SJSA1 (cell line): ENCODE results near the gene GALNT12. TPM values are rescaled to one million over a fixed set of nuclear protein-coding genes. Genes with fewer than 3 reads are reported as not detected.

Experiments used
- DNase-seq, 2 experiments: peaks; one replicate each; pipeline ENCODE4 v3.0.0-alpha.2; 2015 to 2020; ENCODE audit warnings: low spot score in 2 of 2, low read depth in 1 of 2
- H3K27ac ChIP-seq: fragments of 250-450 bp; sonication (Bioruptor Pico); 2 replicates; pipeline ENCODE4 v1.5.1; 2020; ENCODE audit warnings: mild to moderate bottlenecking, moderate library complexity
- H3K27me3 ChIP-seq: fragments of 250-450 bp; sonication (Bioruptor Pico); replicated peaks from 2 replicates; pipeline ENCODE4 v1.5.1; 2020; ENCODE audit warnings: mild to moderate bottlenecking, moderate library complexity
- H3K36me3 ChIP-seq: fragments of 250-450 bp; sonication (Bioruptor Pico); 2 replicates; pipeline ENCODE4 v1.5.1; 2020; ENCODE audit warnings: mild to moderate bottlenecking
- H3K4me1 ChIP-seq: fragments of 250-450 bp; sonication (Bioruptor Pico); replicated peaks from 2 replicates; pipeline ENCODE4 v1.6.1; 2021; ENCODE audit warnings: mild to moderate bottlenecking
- H3K4me3 ChIP-seq: fragments of 250-450 bp; sonication (Bioruptor Pico); 2 replicates; pipeline ENCODE4 v1.5.1; 2020; ENCODE audit warnings: mild to moderate bottlenecking
- H3K9me3 ChIP-seq: fragments of 250-450 bp; sonication (Bioruptor Pico); replicated peaks from 2 replicates; pipeline ENCODE4 v1.5.1; 2020; ENCODE audit warnings: mild to moderate bottlenecking
- total RNA-seq: library from RNA; depleted of rRNA; stranded (reverse); fragments of >200 nt; shearing (Covaris generic); gene quantifications from 2 replicates; pipeline ENCODE4 v1.2.3, GENCODE V29; 2014

GALNT12 gene
- total RNA-seq, 1 experiment from 2014 or later, result 0.74 TPM

DNA sequence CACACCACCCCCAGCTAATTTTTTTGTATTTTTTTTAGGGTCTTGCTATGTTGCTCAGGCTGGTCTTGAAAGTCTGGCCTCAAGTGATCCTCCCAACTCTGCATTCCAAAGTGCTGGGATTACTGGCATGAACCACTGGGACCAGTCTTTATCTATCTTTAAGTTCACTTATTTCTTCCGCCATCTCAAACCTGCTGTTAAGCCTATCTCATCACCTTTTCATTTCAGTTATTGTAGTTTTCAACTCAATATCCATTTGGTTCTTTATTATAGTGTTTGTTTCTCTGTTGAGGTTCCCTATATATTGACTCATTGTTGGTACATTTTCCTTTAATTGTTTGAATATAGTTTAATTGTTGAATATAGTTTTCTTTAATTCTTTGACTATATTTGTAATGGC, 48.1 kb downstream of the GALNT12 start:
- Histone ChIP-seq H3K36me3 (no peaks in the 10 kb centered on the region), H3K9me3 (no peaks in the 10 kb centered on the region; the same call in 1 of the 2 replicates), H3K27ac (no peak overlapping the region), H3K4me1 (no peaks in the 10 kb centered on the region), H3K27me3 (no peaks in the 10 kb centered on the region), H3K4me3 (no peak overlapping the region)
- no peak for DNase-seq

DNA sequence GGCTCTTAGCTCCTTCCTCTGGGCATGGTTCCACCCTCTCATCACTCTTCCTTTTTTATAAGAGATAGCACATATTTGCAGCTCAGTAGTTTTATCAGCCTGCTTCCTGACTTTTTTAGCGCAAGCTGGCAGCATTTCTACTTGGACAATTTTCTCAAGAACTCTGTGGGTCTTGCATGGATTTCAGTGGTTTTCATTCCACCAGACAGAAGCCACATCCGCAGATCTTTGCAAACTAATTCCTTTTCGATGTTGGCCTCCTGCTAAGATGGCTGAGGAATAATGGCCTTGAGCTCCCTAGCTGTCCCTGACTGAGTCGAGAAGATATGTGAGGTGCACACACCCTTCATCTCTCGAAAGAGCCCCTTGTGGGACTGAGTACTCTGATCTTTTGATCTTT, 49.5 kb downstream of the GALNT12 start:
- no peaks in the 10 kb centered on the region; the same call in 1 of the 2 replicates for H3K9me3 ChIP-seq
- H3K27me3 ChIP-seq, result no peaks in the 10 kb centered on the region
- DNase-seq, result no peak
- H3K36me3 ChIP-seq, result no peaks in the 10 kb centered on the region
- H3K4me3 ChIP-seq, result no peak overlapping the region
- H3K4me1 ChIP-seq, result peaks cover 8% of the 10 kb centered on the region
- no peak overlapping the region for H3K27ac ChIP-seq

DNA sequence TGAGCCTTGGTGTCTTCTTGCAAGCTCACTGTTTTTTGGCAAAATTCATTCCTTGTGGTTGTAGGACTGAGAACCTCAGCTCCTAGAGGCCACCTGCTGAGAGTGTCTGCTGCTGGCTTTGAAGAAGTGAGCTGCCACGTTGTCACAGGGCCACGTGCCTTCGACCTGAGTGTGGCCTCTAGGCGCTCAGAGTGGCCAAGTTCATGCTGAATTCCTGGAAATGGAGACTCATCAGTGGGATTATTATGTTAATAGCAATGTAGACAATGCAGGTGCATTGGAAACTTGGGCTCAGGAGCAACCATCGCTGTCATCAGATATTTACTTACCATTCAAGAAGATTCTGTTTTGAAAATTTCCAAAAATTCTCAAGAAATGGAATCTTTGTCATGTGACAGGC, 52.5 kb downstream of the GALNT12 start:
- H3K27me3 ChIP-seq, result no peaks in the 10 kb centered on the region
- peaks cover 30% of the 10 kb centered on the region for H3K4me1 ChIP-seq
- no peak overlapping the region for H3K4me3 ChIP-seq
- no peaks in the 10 kb centered on the region; the same call in 1 of the 2 replicates for H3K9me3 ChIP-seq
- no peak overlapping the region for H3K27ac ChIP-seq
- H3K36me3 ChIP-seq, result no peaks in the 10 kb centered on the region
- no peak for DNase-seq

DNA sequence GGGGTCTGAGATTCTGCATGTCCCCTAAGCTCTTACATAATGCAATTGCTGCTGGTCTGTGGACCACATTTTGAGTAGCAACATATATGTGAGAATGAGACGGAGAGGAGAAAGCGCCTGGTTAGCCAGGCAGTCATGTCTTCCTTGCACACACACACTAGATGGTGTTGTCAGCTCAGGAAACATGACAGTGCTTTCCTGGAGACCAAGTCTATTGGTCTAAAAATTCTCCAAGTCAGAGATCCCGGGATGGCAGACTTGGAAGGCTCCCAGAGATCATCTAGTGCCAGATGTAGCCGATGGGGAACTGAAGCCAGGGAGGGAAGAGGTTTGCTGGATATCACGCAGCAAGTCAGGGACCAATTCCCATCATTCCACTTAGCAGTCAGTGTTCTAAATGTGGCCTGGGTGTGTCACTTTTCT, 53.4 kb downstream of the GALNT12 start:
- DNase-seq, result peak; percentile 58 to 59
- no peak overlapping the region for H3K27ac ChIP-seq
- H3K36me3 ChIP-seq, result no peaks in the 10 kb centered on the region
- no peaks in the 10 kb centered on the region; the same call in 1 of the 2 replicates for H3K9me3 ChIP-seq
- H3K27me3 ChIP-seq, result no peaks in the 10 kb centered on the region
- H3K4me3 ChIP-seq, result no peak overlapping the region
- H3K4me1 ChIP-seq, result peaks cover 31% of the 10 kb centered on the region

DNA sequence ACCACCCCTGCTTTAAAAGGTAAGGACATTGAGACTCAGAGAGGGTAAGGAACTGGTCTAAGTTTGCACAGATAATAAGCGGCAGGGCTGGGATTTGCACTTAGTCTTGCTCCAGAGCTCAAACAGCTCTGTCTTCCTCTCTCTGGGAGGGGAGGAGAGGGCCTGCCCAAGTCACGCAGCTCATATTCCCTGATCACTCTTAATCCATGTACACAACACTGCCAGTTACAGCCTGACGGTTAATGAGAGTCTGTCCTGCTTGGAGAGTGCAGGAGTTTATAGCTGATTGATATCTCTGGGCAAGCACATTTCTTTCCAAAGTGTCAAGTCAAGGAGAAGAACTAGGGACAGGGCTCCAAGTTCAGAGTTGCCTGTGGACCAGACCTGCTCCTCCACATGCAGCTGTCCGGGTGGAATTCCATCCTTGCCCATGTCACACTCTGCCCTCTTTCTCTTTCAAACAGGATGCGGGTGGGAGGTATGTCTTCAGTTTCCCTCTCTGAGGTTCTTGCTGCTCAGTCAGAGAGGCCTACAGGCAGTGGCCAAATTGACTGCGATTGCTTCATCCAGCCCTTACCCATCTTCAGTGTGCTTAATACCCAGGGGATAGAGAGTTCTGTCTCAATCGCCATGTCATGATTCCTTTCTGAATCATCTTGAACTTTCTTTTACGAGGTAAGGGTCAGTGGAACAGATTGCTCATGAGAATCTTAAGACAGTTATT, 54.5 kb downstream of the GALNT12 start:
- Histone ChIP-seq H3K36me3 (no peaks in the 10 kb centered on the region), H3K4me3 (no peak overlapping the region), H3K27ac (no peak overlapping the region; the same call in 1 of the 2 replicates), H3K27me3 (no peaks in the 10 kb centered on the region), H3K9me3 (no peaks in the 10 kb centered on the region), H3K4me1 (peaks cover 41% of the 10 kb centered on the region)
- peak in 1 of 2 experiments; percentile 35 for DNase-seq

DNA sequence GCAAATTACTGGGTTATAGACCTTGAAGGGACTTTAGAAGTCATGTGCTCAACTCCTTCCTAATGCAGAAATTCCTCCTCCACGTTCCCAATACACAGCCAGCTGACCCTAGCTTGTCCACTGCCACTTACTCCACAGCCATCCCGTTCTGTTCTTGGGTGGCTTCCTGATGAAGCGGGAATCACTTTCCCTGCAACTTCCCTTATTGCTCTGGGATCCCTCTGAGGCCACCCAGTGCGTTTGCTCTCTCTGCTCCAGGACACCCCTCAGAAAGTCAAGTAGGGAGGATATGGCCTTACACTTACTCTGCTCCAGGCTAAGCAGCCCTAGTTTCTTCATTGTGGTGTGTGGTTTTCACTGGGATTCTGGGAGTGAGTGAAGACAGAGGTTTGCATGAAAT, 55.5 kb downstream of the GALNT12 start:
- Histone ChIP-seq H3K4me1 (peaks cover 50% of the 10 kb centered on the region), H3K4me3 (no peak overlapping the region), H3K36me3 (no peaks in the 10 kb centered on the region), H3K27ac (no peak overlapping the region; the same call in 1 of the 2 replicates), H3K9me3 (0 out of 2 replicates have a peak, but pooled peaks cover 2% of the 10 kb centered on the region), H3K27me3 (no peaks in the 10 kb centered on the region)
- peak; percentile 71 to 74 for DNase-seq

DNA sequence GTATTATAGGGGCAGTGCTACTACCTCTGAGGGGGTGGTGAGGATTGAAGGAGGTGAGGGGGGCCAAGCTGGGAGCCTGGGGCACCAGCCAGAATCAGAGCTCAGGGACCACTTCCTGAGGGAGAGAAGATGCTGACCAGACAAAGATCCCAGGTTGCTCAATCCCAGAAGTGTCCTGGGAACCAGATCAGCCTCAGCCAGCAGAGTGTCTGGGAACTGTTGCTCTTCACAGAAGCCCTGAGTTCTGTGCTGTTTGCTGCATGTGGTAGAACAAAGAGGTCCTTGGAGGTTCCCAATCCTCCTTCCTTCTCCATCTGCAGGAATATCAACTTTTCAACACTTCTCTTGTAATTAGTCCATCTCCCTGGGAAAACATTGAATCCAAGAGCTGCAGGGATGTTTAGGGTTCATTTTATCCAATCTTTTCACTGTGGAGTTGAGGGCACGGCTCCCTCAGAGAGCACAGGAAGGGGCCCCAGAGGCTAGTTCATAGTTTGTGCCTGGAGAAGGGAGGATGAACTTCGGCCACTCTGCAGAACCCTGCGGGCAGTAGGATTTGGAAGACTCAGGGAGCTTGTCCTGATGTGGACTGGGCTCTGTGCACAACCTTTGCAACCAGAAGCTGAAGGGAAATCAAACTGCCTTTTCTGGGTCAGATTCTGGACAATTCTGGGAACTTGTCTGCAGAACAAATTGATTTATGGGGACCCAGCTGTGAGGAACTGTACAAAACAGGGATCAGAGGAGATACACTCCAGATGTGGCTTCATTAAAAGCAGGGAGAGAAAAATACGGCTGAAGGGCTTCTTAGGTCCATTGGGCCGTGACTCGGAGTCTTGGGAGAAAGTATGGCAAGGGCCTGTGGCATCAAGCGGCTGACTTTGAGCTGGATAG, 57.1 kb downstream of the GALNT12 start:
- 0 out of 2 replicates have a peak, but pooled peaks cover 7% of the 10 kb centered on the region for H3K9me3 ChIP-seq
- peaks cover 61% of the 10 kb centered on the region for H3K4me1 ChIP-seq
- no peak overlapping the region for H3K4me3 ChIP-seq
- H3K36me3 ChIP-seq, result no peaks in the 10 kb centered on the region
- no peak for DNase-seq
- H3K27me3 ChIP-seq, result no peaks in the 10 kb centered on the region
- H3K27ac ChIP-seq, result no peak overlapping the region

DNA sequence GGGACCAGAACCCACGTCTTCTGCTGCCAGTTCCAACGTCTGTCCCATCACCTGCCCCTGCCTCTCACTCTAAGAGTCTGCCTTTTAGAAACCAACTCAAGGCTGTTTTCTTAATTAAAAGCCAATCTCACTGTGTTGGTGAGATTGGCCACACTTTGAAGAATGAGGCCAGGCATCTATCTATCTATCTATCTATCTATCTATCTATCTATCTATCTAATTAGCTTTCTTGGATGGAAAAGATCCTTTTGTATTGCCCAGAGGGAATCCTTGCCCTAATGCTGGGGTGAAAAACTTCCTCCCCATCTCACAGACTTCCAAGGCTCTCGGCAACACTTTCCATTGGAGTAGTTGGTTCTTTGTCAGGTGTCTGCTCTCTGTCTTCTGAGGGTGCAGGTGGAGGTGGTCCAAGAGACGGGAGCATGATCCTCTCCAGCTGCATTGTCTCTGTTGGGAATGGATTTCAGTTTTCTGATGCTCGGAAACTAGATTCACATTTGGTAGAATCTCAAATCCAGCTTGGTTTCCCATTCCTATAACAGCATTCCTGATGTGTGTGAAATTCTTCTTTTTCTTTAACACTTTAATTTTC, 57.9 kb downstream of the GALNT12 start:
- Histone ChIP-seq H3K27ac (no peak overlapping the region), H3K4me3 (no peak overlapping the region), H3K9me3 (0 out of 2 replicates have a peak, but pooled peaks cover 7% of the 10 kb centered on the region), H3K4me1 (peaks cover 67% of the 10 kb centered on the region), H3K36me3 (no peaks in the 10 kb centered on the region), H3K27me3 (no peaks in the 10 kb centered on the region)
- DNase-seq, result no peak

DNA sequence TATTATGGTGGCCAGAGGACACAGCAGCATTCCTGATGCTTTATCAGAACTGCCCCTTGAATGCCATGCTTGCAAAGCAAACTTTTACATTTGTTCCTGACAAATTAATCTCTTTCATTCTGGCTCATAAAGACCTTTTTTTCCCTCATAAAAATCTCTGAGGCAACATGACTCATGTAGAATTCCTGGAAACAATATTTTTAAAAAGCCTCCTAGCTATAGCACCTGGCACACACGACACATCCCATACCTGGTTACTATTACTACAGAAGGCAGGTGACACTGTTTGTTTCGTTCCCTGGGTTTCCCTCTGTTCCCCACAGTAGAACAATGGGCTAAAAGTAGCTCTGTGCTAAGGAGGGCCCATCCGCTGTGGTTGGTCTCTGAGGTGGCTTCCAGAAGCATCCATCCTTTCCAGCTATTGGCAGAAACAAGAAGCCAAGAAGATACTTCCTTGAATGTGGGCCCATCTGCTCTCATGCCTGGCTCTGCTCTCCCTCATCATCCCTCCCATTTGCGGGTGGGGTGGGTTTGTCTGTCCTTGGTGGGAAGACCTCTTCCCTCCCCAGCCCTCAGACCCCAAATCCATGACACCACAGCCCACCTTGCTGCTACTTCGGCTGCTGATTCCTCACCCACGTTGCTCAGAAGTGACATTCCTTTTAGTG, 59.1 kb downstream of the GALNT12 start:
- H3K4me3 ChIP-seq, result no peak overlapping the region
- no peaks in the 10 kb centered on the region for H3K36me3 ChIP-seq
- DNase-seq, result no peak
- H3K4me1 ChIP-seq, result peaks cover 63% of the 10 kb centered on the region
- no peaks in the 10 kb centered on the region for H3K27me3 ChIP-seq
- 0 out of 2 replicates have a peak, but pooled peaks cover 7% of the 10 kb centered on the region for H3K9me3 ChIP-seq
- H3K27ac ChIP-seq, result no peak overlapping the region

DNA sequence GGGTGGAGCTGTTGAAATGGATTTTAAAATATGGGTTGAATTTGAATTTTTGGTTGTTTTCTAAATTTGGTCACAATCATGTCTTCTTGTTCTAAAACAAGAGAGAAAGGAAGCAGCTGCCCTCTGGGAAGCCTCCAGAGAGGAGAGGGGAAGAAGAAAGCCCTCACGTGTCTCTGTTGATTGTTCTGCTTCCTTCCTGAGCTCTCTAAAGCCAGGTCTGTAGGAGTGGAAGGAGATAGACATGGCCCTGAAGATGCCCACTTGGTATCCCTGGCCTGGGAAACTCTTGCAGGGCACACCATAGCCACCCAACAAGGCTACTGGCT, 59.6 kb downstream of the GALNT12 start:
- no peak overlapping the region for H3K27ac ChIP-seq
- H3K27me3 ChIP-seq, result no peaks in the 10 kb centered on the region
- no peak for DNase-seq
- no peaks in the 10 kb centered on the region for H3K36me3 ChIP-seq
- H3K4me3 ChIP-seq, result no peak overlapping the region
- H3K4me1 ChIP-seq, result peaks cover 58% of the 10 kb centered on the region
- H3K9me3 ChIP-seq, result 0 out of 2 replicates have a peak, but pooled peaks cover 7% of the 10 kb centered on the region

DNA sequence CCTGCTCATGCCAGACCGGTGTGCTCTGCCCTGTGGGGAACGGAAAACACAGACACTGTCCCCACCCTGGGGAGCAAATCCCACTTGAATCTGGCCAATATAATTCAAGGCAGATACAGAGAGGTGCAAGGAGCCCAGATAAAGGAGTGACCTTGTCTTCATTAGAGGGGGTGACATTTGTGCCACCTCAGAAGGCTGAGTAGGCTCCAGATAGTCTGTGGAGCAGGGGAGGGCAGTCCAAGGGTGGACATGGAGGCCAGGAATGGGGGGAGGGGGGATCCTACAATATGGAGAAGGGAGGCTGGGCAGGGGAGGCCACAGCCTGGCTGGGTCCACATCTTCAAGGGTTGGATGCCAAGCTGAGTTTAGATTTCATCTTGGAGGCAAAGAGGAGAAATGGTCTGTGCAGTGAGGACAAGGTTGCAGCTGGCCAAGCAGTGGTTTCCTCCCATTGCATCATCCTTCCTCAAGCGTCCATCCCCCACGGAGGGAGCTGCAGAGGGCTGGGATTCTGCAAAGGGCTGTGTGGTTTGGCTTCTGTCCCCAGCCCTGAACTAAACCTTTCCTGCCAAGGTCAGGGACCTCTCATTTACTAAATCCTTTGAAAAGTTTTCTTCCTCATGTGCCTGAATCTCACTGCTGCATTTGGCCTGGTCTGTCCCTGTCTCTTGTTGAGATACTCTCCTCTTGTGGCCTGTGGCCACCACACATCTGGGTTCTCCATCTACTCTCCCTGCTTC, 60.1 kb downstream of the GALNT12 start:
- no peak overlapping the region for H3K27ac ChIP-seq
- no peaks in the 10 kb centered on the region for H3K27me3 ChIP-seq
- H3K36me3 ChIP-seq, result no peaks in the 10 kb centered on the region
- no peak overlapping the region for H3K4me3 ChIP-seq
- peaks cover 53% of the 10 kb centered on the region for H3K4me1 ChIP-seq
- 0 out of 2 replicates have a peak, but pooled peaks cover 7% of the 10 kb centered on the region for H3K9me3 ChIP-seq
- DNase-seq, result peak in 1 of 2 experiments; percentile 45

DNA sequence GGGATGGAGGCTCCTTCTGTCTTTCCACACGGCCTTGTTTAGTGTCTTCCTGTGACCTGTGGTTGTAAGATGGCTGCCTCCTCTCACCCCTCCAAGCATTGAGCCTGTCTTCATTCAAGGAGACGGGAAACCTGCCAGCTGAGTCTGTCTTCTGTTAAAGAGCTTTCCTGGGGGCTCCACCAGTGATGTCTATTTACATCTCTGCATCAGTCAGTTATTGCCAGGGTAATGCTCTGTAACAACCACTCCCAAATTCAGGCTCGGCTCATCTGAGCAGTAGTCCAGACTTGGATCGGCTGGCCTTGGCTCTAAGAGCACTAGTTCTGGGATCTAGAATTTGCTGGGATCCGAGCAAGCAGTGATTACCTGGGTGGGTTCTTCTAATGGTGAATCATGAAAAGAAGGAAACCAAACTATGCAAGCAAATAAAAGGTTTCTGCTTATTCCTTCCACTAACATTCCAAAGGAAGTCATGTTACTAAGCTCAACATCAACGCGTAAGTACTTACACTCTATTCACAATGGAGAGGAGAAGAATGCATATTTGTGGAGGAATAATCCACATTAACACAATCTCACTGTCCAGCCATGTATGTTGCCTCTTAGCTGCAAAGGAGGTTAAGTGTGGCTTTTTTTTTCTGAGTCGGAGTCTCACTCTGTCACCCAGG, 61.7 kb downstream of the GALNT12 start:
- H3K4me1 ChIP-seq, result peaks cover 37% of the 10 kb centered on the region
- no peaks in the 10 kb centered on the region for H3K36me3 ChIP-seq
- peak overlapping the region; percentile 51 for H3K27ac ChIP-seq
- 0 out of 2 replicates have a peak, but pooled peaks cover 7% of the 10 kb centered on the region for H3K9me3 ChIP-seq
- H3K27me3 ChIP-seq, result no peaks in the 10 kb centered on the region
- DNase-seq, result peak in 1 of 2 experiments; percentile 38
- H3K4me3 ChIP-seq, result no peak overlapping the region
